GM12892 (cell line): ENCODE results near the gene SEMA3F.

ENCODE experiments used
- POLR2A ChIP-seq: IDR thresholded peaks from 2 replicates; pipeline ENCODE4 v1.6.1; 2011; ENCODE audit warnings: low read depth, low read length, control low read depth
- TAF1 ChIP-seq: IDR thresholded peaks from 2 replicates; pipeline ENCODE4 v1.6.1; 2011; ENCODE audit warnings: low read depth, mild to moderate bottlenecking, control low read depth, low read length, borderline replicate concordance

DNA sequence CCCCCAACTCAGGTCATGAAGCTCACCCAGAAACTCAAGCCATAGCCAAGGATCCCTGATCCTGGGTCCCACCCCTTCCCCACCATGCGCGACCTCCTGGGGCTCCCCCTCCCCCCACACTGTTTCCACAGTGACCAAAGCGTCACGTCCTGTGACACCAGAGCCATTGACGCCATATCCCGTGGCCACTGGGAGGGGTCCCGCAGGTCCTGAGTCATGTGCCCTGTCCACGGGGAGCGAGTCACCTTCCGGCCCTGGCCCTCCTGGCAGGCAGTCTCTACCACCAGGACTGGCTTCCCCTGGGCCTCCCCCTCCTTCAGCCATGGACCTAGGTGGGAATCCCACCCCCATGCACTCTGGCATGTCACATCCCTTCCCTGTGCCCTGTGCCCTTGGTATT lies 15.6 kb downstream of the SEMA3F start:
- no peak for TF ChIP-seq POLR2A
- no peak for TF ChIP-seq TAF1
